CD14-positive monocyte (primary cell): ENCODE data around the gene KLHL13. TPM values are rescaled to one million over a fixed set of nuclear protein-coding genes. Genes with fewer than 3 reads are reported as not detected.
"Not testable (repeated sequence)": the region's sequence is repeated elsewhere in the genome, so short reads cannot be mapped to it uniquely, and the experiment has no call there.

Experiments used
- DNase-seq, 3 donors: peaks; one replicate each; pipeline ENCODE4 v3.0.0-alpha.2; 2011 to 2022
- H2AFZ ChIP-seq: 2 replicates; pipeline ENCODE4 v1.6.0; 2012; ENCODE audit warnings: mild to moderate bottlenecking, low read depth, low read length, inconsistent platforms; ENCODE audit not compliant: insufficient read depth, poor library complexity, severe bottlenecking
- H3K27ac ChIP-seq, 2 donors: 1 replicate in 1 of 2; 2 replicates in 1 of 2; pipeline ENCODE4 v1.5.1; 2012 to 2013; ENCODE audit warnings: low read length in 2 of 2, control low read depth in 1 of 2, inconsistent platforms in 1 of 2, low read depth in 1 of 2, mild to moderate bottlenecking in 1 of 2
- H3K27me3 ChIP-seq, 2 donors: one replicate each; pipeline versions ENCODE4 v1.6.0 to v1.6.1; 2011 to 2013; ENCODE audit warnings: low read length in 2 of 2; ENCODE audit not compliant: control insufficient read depth in 2 of 2, insufficient read depth in 2 of 2
- H3K36me3 ChIP-seq, 2 donors: replicated peaks in 1 of 2; 1 replicate in 1 of 2; 2 replicates in 1 of 2; pipeline versions ENCODE4 v1.5.1 to v1.6.1; 2012 to 2013; ENCODE audit warnings: low read length in 2 of 2, control low read depth in 1 of 2, inconsistent platforms in 1 of 2, mild to moderate bottlenecking in 1 of 2; ENCODE audit not compliant: insufficient read depth in 2 of 2, control insufficient read depth in 1 of 2
- H3K4me1 ChIP-seq, 2 donors: 1 replicate in 1 of 2; 2 replicates in 1 of 2; pipeline versions ENCODE4 v1.5.1 to v1.6.1; 2012 to 2013; ENCODE audit warnings: low read length in 2 of 2, control low read depth in 1 of 2, inconsistent platforms in 1 of 2, mild to moderate bottlenecking in 1 of 2, moderate library complexity in 1 of 2; ENCODE audit not compliant: insufficient read depth in 2 of 2, control insufficient read depth in 1 of 2
- H3K4me2 ChIP-seq: replicated peaks from 2 replicates; pipeline ENCODE3; 2012; ENCODE audit warnings: low read length, moderate library complexity, mild to moderate bottlenecking; ENCODE audit not compliant: poor library complexity, severe bottlenecking; ENCODE audit errors: extremely low read depth
- H3K4me3 ChIP-seq, 3 experiments: fragments of 200-600 bp in 1 of 3; sonication (generic) in 1 of 3; replicated peaks in 1 of 3; 1 replicate in 2 of 3; 2 replicates in 1 of 3; pipeline ENCODE4 v1.5.1; 2011 to 2013; ENCODE audit warnings: low read length in 3 of 3, mild to moderate bottlenecking in 3 of 3, control low read depth in 2 of 3, low read depth in 2 of 3, inconsistent platforms in 1 of 3, moderate library complexity in 1 of 3
- H3K79me2 ChIP-seq: 2 replicates; pipeline ENCODE4 v1.6.0; 2012; ENCODE audit warnings: mild to moderate bottlenecking, control low read depth, inconsistent platforms, low read length, moderate library complexity; ENCODE audit not compliant: insufficient read depth
- H3K9ac ChIP-seq: 2 replicates; pipeline ENCODE4 v1.6.0; 2017; ENCODE audit warnings: low read length, mild to moderate bottlenecking; ENCODE audit not compliant: insufficient read depth, poor library complexity, severe bottlenecking
- H3K9me3 ChIP-seq, 2 donors: replicated peaks in 1 of 2; 1 replicate in 1 of 2; 2 replicates in 1 of 2; pipeline versions ENCODE4 v1.5.1 to v1.6.1; 2012 to 2013; ENCODE audit warnings: low read length in 2 of 2, control low read depth in 1 of 2; ENCODE audit not compliant: control insufficient read depth in 1 of 2, insufficient read depth in 1 of 2
- H4K20me1 ChIP-seq: 2 replicates; pipeline ENCODE4 v1.6.0; 2012; ENCODE audit warnings: mild to moderate bottlenecking, low read length, control low read depth, moderate library complexity; ENCODE audit not compliant: insufficient read depth
- H3K27ac Mint-ChIP-seq, 7 donors: one replicate each; pipeline ENCODE4 v1.8.0; 2020; ENCODE audit warnings: mild to moderate bottlenecking in 7 of 7, mixed read lengths in 7 of 7, moderate library complexity in 6 of 7, inconsistent platforms in 2 of 7
- H3K27me3 Mint-ChIP-seq, 3 donors: one replicate each; pipeline ENCODE4 v1.8.0; 2021 to 2022; ENCODE audit warnings: low read depth in 3 of 3, mild to moderate bottlenecking in 3 of 3, mixed read lengths in 3 of 3, moderate library complexity in 3 of 3, inconsistent platforms in 1 of 3
- H3K36me3 Mint-ChIP-seq, 2 donors: one replicate each; pipeline ENCODE4 v1.8.0; 2020; ENCODE audit warnings: mixed read lengths in 2 of 2, inconsistent platforms in 1 of 2, mild to moderate bottlenecking in 1 of 2
- H3K4me1 Mint-ChIP-seq: one replicate; pipeline ENCODE4 v1.8.0; 2020; ENCODE audit warnings: mild to moderate bottlenecking, mixed read lengths
- H3K4me3 Mint-ChIP-seq, 2 donors: one replicate each; pipeline ENCODE4 v1.8.0; 2020; ENCODE audit warnings: mild to moderate bottlenecking in 2 of 2, mixed read lengths in 2 of 2, moderate library complexity in 1 of 2
- H3K9me3 Mint-ChIP-seq, 7 donors: one replicate each; pipeline ENCODE4 v1.8.0; 2020 to 2022; ENCODE audit warnings: mixed read lengths in 7 of 7, mild to moderate bottlenecking in 6 of 7, moderate library complexity in 6 of 7, inconsistent platforms in 2 of 7
- CTCF ChIP-seq: fragments of 200-600 bp; IDR thresholded peaks from one replicate; pipeline ENCODE4 v1.8.0; 2022; ENCODE audit warnings: antibody characterized with exemption, mild to moderate bottlenecking
- WGBS: methylation state at CpG from one replicate; pipeline ENCODE4 v1.1.5; 2013; ENCODE audit warnings: missing lambda C conversion rate; ENCODE audit not compliant: insufficient coverage; 5-methylcytosine and 5-hydroxymethylcytosine counted together
- intact Hi-C, 2 donors: fragments of 100-400 bp; cut with micrococcal nuclease; formaldehyde crosslinking; loops; one replicate each; pipeline versions ENCODE4 v1.15.0 to v1.15.1; 2023
- polyA plus RNA-seq, 3 donors: library from polyadenylated mRNA; depleted of rRNA in 1 of 3; unstranded in 2 of 3; stranded (reverse) in 1 of 3; fragments of 300-500 nt in 2 of 3; fragments of >200 nt in 1 of 3; fragmentation: Illumina TruSeq in 2 of 3; gene quantifications; 1 replicate in 2 of 3; 2 replicates in 1 of 3; pipeline ENCODE4 v1.2.3, GENCODE V29; 2012 to 2021

KLHL13 gene
- polyA plus RNA-seq, 3 donors = 0.05 to 0.41 (median 0.10) TPM

GRCh38 chrX:118126286-118126685 lies 9.7 kb upstream of the KLHL13 start:
- Histone ChIP-seq H4K20me1 (no peaks in the 10 kb centered on the region), H3K9me3 (no peaks in the 10 kb centered on the region), H3K9ac (no peak overlapping the region), H3K4me2 (no peak overlapping the region), H3K36me3 (no peaks in the 10 kb centered on the region), H3K4me1 (peaks cover 9 to 13% of the 10 kb centered on the region in 2 donors), H3K27me3 (no peaks in the 10 kb centered on the region), H3K79me2 (no peaks in the 10 kb centered on the region), H3K4me3 (no peak overlapping the region), H3K27ac (no peak overlapping the region), H2AFZ (no peak overlapping the region)
- H3K27me3 Mint-ChIP-seq = peaks cover 0 to 2% (median 1%) of the 10 kb centered on the region in 3 donors
- no CpG with 5 or more reads among the region's 2 CpGs for WGBS
- intact Hi-C loops = no loop called here
- H3K27ac Mint-ChIP-seq = no peak overlapping the region
- peak in 1 of 3 donors; percentile 5 for DNase-seq
- no peaks in the 10 kb centered on the region for H3K36me3 Mint-ChIP-seq
- H3K4me3 Mint-ChIP-seq = no peak overlapping the region
- H3K9me3 Mint-ChIP-seq = peaks cover 0 to 3% (median 0%) of the 10 kb centered on the region in 7 donors
- no peak for TF ChIP-seq CTCF
- peaks cover 9% of the 10 kb centered on the region for H3K4me1 Mint-ChIP-seq

DNA sequence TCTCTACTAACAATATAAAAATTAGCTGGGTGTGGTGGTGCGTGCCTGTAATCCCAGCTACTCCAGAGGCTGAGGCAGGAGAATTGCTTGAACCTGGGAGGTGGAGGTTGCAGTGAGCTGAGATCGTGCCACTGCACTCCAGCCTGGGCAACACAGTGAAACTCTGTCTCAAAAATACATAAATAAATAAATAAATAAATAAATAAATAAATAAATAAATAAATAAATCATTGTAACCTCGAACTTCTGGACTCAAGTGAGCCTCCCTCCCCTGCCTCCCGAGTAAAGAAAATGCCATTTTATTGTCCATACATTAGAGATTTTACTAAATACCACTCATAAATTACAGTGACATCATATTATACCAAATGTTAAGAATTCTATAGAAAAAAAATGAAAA lies 7.6 kb upstream of the KLHL13 start:
- H3K4me3 Mint-ChIP-seq, H3K79me2 ChIP-seq, H3K4me3 ChIP-seq, H3K27me3 Mint-ChIP-seq, H2AFZ ChIP-seq, H3K36me3 ChIP-seq, H4K20me1 ChIP-seq, H3K4me2 ChIP-seq, H3K36me3 Mint-ChIP-seq, H3K9ac ChIP-seq, H3K27ac ChIP-seq, intact Hi-C loops, H3K9me3 Mint-ChIP-seq, H3K27ac Mint-ChIP-seq, H3K27me3 ChIP-seq, H3K9me3 ChIP-seq, DNase-seq, H3K4me1 Mint-ChIP-seq: not testable (repeated sequence)
- no CpG with 5 or more reads among the region's 4 CpGs for WGBS
- peaks cover 9 to 13% of the 10 kb centered on the region in 2 donors for H3K4me1 ChIP-seq
